HepG2 (cell line): ENCODE data around the gene GPC2. TPM values are rescaled to one million over a fixed set of nuclear protein-coding genes. Genes with fewer than 3 reads are reported as not detected.

Source experiments
- CHD2 ChIP-seq: IDR thresholded peaks from 2 replicates; pipeline ENCODE4 v1.6.1; 2011; ENCODE audit warnings: low read depth, low read length, improper control_type of control experiment
- ESRRA ChIP-seq: sonication (generic); formaldehyde crosslinking; IDR thresholded peaks from 2 replicates; pipeline ENCODE4 v1.5.1; 2020; ENCODE audit warnings: mild to moderate bottlenecking, low read depth, missing genetic modification reagents
- GLI4 ChIP-seq: sonication (generic); formaldehyde crosslinking; IDR thresholded peaks from 2 replicates; pipeline ENCODE4 v1.5.1; 2020; ENCODE audit warnings: missing genetic modification reagents, mild to moderate bottlenecking, moderate library complexity, borderline replicate concordance
- HNF4G ChIP-seq, 2 experiments: sonication (generic) in 1 of 2; formaldehyde crosslinking in 1 of 2; IDR thresholded peaks; 2 replicates each; pipeline versions ENCODE4 v1.4.0 to v1.6.1; 2011 to 2020; ENCODE audit warnings: borderline replicate concordance in 2 of 2, low read depth in 2 of 2, mild to moderate bottlenecking in 2 of 2, low read length in 1 of 2, missing genetic modification reagents in 1 of 2, moderate library complexity in 1 of 2
- KDM4B ChIP-seq: sonication (generic); formaldehyde crosslinking; IDR thresholded peaks from 2 replicates; pipeline ENCODE4 v1.4.0; 2020; ENCODE audit warnings: missing genetic modification reagents
- MEIS1 ChIP-seq: sonication (generic); formaldehyde crosslinking; IDR thresholded peaks from 2 replicates; pipeline ENCODE4 v1.9.0; 2021; ENCODE audit warnings: mild to moderate bottlenecking, missing genetic modification reagents, moderate library complexity, borderline replicate concordance
- NFATC3 ChIP-seq: sonication (generic); formaldehyde crosslinking; IDR thresholded peaks from 2 replicates; pipeline ENCODE4 v1.5.1; 2020; ENCODE audit warnings: mild to moderate bottlenecking, missing genetic modification reagents
- NR3C1 ChIP-seq: sonication (generic); formaldehyde crosslinking; IDR thresholded peaks from 2 replicates; pipeline ENCODE4 v1.4.0; 2020; ENCODE audit warnings: missing genetic modification reagents
- PRPF4 ChIP-seq: fragments of 200-400 bp; formaldehyde crosslinking; IDR thresholded peaks from 2 replicates; pipeline ENCODE4 v1.6.1; 2016; ENCODE audit warnings: low read length, low read depth; ENCODE audit not compliant: poor library complexity, severe bottlenecking
- RCOR2 ChIP-seq: IDR thresholded peaks from 2 replicates; pipeline ENCODE4 v1.6.1; 2016; ENCODE audit warnings: missing biosample characterization, missing genetic modification reagents
- REL ChIP-seq: sonication (generic); formaldehyde crosslinking; conservative IDR thresholded peaks from 2 replicates; pipeline ENCODE4 v1.8.0; 2022; ENCODE audit warnings: mild to moderate bottlenecking, missing genetic modification reagents, moderate library complexity
- SAFB2 ChIP-seq: sonication (generic); formaldehyde crosslinking; IDR thresholded peaks from 2 replicates; pipeline ENCODE4 v1.5.1; 2020; ENCODE audit warnings: missing genetic modification reagents, low read depth, mild to moderate bottlenecking, borderline replicate concordance
- THAP11 ChIP-seq: IDR thresholded peaks from 2 replicates; pipeline ENCODE4 v1.6.1; 2016; ENCODE audit warnings: missing biosample characterization, missing genetic modification reagents
- ZBTB20 ChIP-seq: sonication (generic); formaldehyde crosslinking; IDR thresholded peaks from 2 replicates; pipeline ENCODE4 v1.8.1; 2023; ENCODE audit warnings: missing genetic modification reagents, low read depth, mild to moderate bottlenecking, borderline replicate concordance
- ZNF136 ChIP-seq: sonication (generic); formaldehyde crosslinking; IDR thresholded peaks from 2 replicates; pipeline ENCODE4 v1.8.1; 2022; ENCODE audit warnings: low read depth, mild to moderate bottlenecking, moderate library complexity, missing genetic modification reagents
- ZNF709 ChIP-seq: sonication (generic); formaldehyde crosslinking; IDR thresholded peaks from 2 replicates; pipeline ENCODE4 v1.5.0; 2020; ENCODE audit warnings: mild to moderate bottlenecking, missing genetic modification reagents
- polyA plus RNA-seq, 8 experiments: library from polyadenylated mRNA; depleted of rRNA in 3 of 8; stranded (reverse) in 7 of 8; unstranded in 1 of 8; fragments of >200 nt; fragmentation: Illumina TruSeq in 4 of 8; extraction: Trizol in 4 of 8; gene quantifications; 2 replicates each; pipeline versions ENCODE4 v1.2.1 to v1.2.3, GENCODE V29; 2011 to 2016; ENCODE audit warnings: low read depth in 4 of 8, missing spikeins in 1 of 8, mixed read lengths in 1 of 8; ENCODE audit not compliant: insufficient read depth in 1 of 8
- total RNA-seq, 5 experiments: library from RNA; depleted of rRNA; stranded (reverse); fragments of >200 nt; fragmentation: Illumina TruSeq; extraction: Trizol; gene quantifications; 2 replicates each; pipeline ENCODE4 v1.2.3, GENCODE V29; 2016; ENCODE audit warnings: low read depth in 1 of 5
- TF ChIP-seq, protein P1 (sequence below): sonication (generic); formaldehyde crosslinking; IDR thresholded peaks from 2 replicates; pipeline ENCODE4 v1.5.0; 2020; ENCODE audit warnings: mild to moderate bottlenecking, missing genetic modification reagents
- TF ChIP-seq, protein P2 (sequence below): sonication (generic); formaldehyde crosslinking; IDR thresholded peaks from 2 replicates; pipeline ENCODE4 v1.4.0; 2020; ENCODE audit warnings: mild to moderate bottlenecking, missing genetic modification reagents
- TF ChIP-seq, protein P3 (sequence below): sonication (generic); formaldehyde crosslinking; IDR thresholded peaks from 2 replicates; pipeline ENCODE4 v1.4.0; 2020; ENCODE audit warnings: mild to moderate bottlenecking, missing genetic modification reagents
- TF ChIP-seq, protein P4 (sequence below): sonication (generic); formaldehyde crosslinking; IDR thresholded peaks from 2 replicates; pipeline ENCODE4 v1.4.0; 2020; ENCODE audit warnings: missing genetic modification reagents, borderline replicate concordance
- TF ChIP-seq, protein P5 (sequence below): sonication (generic); formaldehyde crosslinking; IDR thresholded peaks from 2 replicates; pipeline ENCODE4 v1.8.0; 2022; ENCODE audit warnings: mild to moderate bottlenecking, missing genetic modification reagents; ENCODE audit not compliant: insufficient replicate concordance

GPC2 gene
- total and polyA plus RNA-seq, 2 of the 13 experiments (the other 11 are each of a cell fraction or from before 2014, with no cell fraction given), result 0.64 to 0.78 TPM

DNA sequence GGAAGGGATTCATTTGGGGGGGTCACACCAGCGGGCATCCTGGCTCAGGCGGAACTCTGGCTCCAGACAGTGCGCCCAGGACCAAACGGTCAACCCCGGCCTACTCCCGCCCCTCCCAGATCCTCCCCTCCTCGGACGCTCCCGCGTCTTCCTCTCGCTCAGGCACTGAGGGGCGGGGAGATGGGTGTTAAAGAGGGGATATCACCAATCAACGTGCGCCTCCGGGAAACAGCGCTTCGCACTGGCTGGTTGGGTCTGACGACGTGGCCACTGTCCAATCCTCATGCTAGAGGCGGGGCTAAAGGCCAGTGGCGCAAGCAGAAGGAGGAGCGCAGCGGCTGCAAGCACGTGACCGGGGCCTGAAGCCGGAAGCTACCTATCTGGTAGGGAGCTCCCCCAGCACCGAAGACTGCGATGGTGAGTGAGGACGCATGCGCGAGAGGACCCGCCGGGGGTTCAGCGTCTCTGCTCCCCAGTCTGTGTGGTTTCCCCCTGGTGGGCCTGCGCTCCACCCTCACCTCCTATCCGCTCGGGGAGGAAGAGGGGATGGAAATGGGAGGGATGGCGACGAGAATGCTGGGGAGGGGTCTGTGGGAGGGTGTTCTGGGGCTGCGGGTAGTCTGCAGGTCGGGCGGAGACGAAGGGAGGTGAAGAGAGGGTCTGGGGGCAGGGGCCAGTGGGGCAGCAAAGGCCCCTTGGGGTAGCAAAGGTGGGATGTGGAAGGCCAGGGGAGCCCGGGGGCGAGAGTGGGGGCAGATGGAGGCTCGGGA is 28.4 kb downstream of the GPC2 start, which contains the start of gene LAMTOR4 (continued):
- TF ChIP-seq, protein P1, sequence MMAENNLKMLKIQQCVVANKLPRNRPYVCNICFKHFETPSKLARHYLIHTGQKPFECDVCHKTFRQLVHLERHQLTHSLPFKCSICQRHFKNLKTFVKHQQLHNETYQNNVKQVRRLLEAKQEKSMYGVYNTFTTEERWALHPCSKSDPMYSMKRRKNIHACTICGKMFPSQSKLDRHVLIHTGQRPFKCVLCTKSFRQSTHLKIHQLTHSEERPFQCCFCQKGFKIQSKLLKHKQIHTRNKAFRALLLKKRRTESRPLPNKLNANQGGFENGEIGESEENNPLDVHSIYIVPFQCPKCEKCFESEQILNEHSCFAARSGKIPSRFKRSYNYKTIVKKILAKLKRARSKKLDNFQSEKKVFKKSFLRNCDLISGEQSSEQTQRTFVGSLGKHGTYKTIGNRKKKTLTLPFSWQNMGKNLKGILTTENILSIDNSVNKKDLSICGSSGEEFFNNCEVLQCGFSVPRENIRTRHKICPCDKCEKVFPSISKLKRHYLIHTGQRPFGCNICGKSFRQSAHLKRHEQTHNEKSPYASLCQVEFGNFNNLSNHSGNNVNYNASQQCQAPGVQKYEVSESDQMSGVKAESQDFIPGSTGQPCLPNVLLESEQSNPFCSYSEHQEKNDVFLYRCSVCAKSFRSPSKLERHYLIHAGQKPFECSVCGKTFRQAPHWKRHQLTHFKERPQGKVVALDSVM, result peak; percentile 32; the same call in 1 of the 2 replicates
- no peak for TF ChIP-seq CHD2
- TF ChIP-seq ZNF136 (CRISPR knock-in tag), result no peak
- no peak for TF ChIP-seq MEIS1 (CRISPR knock-in tag)
- TF ChIP-seq NR3C1 (CRISPR knock-in tag), result no peak
- peak; percentile 76 for TF ChIP-seq THAP11 (CRISPR knock-in tag)
- 0 out of 2 replicates have a peak, but pooled peaks have one; percentile 21 for TF ChIP-seq RCOR2 (CRISPR knock-in tag)
- no peak for TF ChIP-seq ZBTB20 (CRISPR knock-in tag)
- no peak for TF ChIP-seq KDM4B (CRISPR knock-in tag)
- TF ChIP-seq ZNF709 (CRISPR knock-in tag), result no peak
- TF ChIP-seq NFATC3, result no peak; the same call in 1 of the 2 replicates
- peak; percentile 60; the same call in 1 of the 2 replicates for TF ChIP-seq GLI4
- TF ChIP-seq ESRRA (CRISPR knock-in tag), result no peak
- TF ChIP-seq, protein P2, sequence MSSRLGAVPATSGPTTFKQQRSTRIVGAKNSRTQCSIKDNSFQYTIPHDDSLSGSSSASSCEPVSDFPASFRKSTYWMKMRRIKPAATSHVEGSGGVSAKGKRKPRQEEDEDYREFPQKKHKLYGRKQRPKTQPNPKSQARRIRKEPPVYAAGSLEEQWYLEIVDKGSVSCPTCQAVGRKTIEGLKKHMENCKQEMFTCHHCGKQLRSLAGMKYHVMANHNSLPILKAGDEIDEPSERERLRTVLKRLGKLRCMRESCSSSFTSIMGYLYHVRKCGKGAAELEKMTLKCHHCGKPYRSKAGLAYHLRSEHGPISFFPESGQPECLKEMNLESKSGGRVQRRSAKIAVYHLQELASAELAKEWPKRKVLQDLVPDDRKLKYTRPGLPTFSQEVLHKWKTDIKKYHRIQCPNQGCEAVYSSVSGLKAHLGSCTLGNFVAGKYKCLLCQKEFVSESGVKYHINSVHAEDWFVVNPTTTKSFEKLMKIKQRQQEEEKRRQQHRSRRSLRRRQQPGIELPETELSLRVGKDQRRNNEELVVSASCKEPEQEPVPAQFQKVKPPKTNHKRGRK, result no peak
- TF ChIP-seq, protein P3, sequence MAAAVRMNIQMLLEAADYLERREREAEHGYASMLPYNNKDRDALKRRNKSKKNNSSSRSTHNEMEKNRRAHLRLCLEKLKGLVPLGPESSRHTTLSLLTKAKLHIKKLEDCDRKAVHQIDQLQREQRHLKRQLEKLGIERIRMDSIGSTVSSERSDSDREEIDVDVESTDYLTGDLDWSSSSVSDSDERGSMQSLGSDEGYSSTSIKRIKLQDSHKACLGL, result no peak
- TF ChIP-seq, protein P4, sequence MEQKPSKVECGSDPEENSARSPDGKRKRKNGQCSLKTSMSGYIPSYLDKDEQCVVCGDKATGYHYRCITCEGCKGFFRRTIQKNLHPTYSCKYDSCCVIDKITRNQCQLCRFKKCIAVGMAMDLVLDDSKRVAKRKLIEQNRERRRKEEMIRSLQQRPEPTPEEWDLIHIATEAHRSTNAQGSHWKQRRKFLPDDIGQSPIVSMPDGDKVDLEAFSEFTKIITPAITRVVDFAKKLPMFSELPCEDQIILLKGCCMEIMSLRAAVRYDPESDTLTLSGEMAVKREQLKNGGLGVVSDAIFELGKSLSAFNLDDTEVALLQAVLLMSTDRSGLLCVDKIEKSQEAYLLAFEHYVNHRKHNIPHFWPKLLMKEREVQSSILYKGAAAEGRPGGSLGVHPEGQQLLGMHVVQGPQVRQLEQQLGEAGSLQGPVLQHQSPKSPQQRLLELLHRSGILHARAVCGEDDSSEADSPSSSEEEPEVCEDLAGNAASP, result peak; percentile 43; the same call in 1 of the 2 replicates
- no peak for TF ChIP-seq SAFB2 (CRISPR knock-in tag)
- TF ChIP-seq REL (CRISPR knock-in tag), result no peak
- TF ChIP-seq, protein P5, sequence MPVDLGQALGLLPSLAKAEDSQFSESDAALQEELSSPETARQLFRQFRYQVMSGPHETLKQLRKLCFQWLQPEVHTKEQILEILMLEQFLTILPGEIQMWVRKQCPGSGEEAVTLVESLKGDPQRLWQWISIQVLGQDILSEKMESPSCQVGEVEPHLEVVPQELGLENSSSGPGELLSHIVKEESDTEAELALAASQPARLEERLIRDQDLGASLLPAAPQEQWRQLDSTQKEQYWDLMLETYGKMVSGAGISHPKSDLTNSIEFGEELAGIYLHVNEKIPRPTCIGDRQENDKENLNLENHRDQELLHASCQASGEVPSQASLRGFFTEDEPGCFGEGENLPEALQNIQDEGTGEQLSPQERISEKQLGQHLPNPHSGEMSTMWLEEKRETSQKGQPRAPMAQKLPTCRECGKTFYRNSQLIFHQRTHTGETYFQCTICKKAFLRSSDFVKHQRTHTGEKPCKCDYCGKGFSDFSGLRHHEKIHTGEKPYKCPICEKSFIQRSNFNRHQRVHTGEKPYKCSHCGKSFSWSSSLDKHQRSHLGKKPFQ (CRISPR knock-in tag), result peak; percentile 92
- TF ChIP-seq PRPF4, result no peak
- TF ChIP-seq HNF4G (IDR thresholded peaks at IDR 0.05; ENCODE audit: borderline replicate concordance, low read depth, low read length), result no peak
- TF ChIP-seq HNF4G (CRISPR knock-in tag; IDR thresholded peaks at IDR 0.05; ENCODE audit: borderline replicate concordance, low read depth), result no peak
